Neural progenitor cell (in vitro differentiated cells): Measurements from ENCODE around the gene TLE4.

Source experiments
- EZH2 ChIP-seq: fragments of 200-600 bp; sonication (generic); IDR thresholded peaks from 2 replicates; pipeline ENCODE4 v1.6.1; 2017; ENCODE audit warnings: antibody characterized with exemption, mild to moderate bottlenecking, moderate library complexity
- EZH2phosphoT487 ChIP-seq: fragments of 200-600 bp; sonication (generic); IDR thresholded peaks from 2 replicates; pipeline ENCODE4 v1.6.1; 2017; ENCODE audit warnings: antibody characterized with exemption
- TF ChIP-seq, protein P1 (sequence below): fragments of 200-600 bp; sonication (generic); IDR thresholded peaks from 2 replicates; pipeline ENCODE4 v1.5.1; 2017; ENCODE audit warnings: antibody characterized with exemption, mild to moderate bottlenecking

GRCh38 chr9:79623799-79624721, 52.3 kb downstream of the TLE4 start:
- TF ChIP-seq, protein P1, sequence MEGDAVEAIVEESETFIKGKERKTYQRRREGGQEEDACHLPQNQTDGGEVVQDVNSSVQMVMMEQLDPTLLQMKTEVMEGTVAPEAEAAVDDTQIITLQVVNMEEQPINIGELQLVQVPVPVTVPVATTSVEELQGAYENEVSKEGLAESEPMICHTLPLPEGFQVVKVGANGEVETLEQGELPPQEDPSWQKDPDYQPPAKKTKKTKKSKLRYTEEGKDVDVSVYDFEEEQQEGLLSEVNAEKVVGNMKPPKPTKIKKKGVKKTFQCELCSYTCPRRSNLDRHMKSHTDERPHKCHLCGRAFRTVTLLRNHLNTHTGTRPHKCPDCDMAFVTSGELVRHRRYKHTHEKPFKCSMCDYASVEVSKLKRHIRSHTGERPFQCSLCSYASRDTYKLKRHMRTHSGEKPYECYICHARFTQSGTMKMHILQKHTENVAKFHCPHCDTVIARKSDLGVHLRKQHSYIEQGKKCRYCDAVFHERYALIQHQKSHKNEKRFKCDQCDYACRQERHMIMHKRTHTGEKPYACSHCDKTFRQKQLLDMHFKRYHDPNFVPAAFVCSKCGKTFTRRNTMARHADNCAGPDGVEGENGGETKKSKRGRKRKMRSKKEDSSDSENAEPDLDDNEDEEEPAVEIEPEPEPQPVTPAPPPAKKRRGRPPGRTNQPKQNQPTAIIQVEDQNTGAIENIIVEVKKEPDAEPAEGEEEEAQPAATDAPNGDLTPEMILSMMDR = no peak
- TF ChIP-seq EZH2 (no peak), EZH2phosphoT487 (no peak)
